HG03469 (cell line): ENCODE results near the gene VASN.

Experiments used
- ATAC-seq: cut with Tn5 transposase; IDR thresholded peaks from one replicate; pipeline ENCODE4 v1.9.1; 2021; ENCODE audit warnings: mild to moderate bottlenecking, moderate library complexity, moderate number of reproducible peaks; ENCODE audit not compliant: unreplicated experiment

VASN gene

DNA sequence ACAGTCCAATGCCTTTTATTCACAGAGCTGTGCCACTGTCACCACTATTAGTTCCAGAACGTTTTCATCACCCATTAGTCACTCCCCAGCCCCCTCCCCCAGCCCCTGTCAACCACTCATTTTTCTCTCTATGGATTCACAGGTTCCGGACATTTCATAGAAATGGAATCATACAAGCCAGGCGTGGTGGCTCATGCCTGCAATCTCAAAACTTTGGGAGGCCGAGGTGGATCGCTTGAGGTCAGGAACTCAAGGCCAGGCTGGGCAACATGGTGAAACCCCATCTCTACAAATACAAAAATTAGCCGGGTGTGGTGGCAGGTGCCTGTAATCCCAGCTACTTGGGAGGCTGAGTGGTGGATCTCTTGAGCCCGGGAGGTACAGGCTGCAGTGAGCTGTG lies 19.8 kb upstream of the VASN start:
- no peak for ATAC-seq

- no peak for ATAC-seq
Observed at GRCh38 chr16:4352843-4353242, 18.8 kb upstream of the VASN start.

DNA sequence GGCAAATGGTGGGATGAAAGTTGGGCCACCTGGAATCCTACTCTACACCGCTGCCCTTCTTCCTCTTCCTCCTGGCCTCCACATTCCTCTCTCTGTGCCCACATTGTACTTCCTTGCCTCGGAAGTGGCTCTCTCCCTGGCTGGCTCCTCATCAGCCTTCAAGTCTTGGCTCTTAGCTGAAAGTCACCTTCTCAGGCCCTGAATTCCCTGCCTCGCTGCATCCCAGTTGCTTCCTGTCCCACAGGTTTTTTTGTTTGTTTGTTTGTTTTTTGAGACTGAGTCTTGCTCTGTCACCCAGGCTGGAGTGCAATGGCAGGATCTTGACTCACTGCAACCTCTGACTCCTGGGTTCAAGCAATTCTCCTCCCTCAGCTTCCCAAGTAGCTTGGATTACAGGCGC lies 18.0 kb upstream of the VASN start:
- no peak for ATAC-seq

- ATAC-seq: no peak
Observed at GRCh38 chr16:4354512-4355409, 16.9 kb upstream of the VASN start.

- ATAC-seq: no peak
Observed at GRCh38 chr16:4356820-4357219, 14.8 kb upstream of the VASN start.

DNA sequence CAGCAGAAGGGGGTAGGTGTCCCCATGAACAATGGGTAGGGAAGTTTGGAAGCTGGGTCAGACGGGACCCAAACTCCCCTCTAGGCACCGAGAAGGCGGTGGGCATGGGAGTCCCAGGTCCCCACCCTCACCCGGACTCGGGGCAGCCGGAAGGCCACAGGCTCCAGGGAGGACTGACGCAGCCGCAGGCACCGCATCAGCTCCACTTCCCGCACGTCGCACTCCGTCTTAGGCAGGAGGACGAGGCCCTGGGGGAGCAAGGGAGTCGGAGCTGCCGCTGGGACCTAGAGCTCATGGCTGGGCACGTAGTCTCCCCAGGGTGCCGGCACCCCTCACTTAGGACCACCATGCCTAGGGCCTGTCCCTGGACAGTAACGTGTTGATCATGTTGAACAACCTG lies 13.4 kb upstream of the VASN start:
- no peak for ATAC-seq

DNA sequence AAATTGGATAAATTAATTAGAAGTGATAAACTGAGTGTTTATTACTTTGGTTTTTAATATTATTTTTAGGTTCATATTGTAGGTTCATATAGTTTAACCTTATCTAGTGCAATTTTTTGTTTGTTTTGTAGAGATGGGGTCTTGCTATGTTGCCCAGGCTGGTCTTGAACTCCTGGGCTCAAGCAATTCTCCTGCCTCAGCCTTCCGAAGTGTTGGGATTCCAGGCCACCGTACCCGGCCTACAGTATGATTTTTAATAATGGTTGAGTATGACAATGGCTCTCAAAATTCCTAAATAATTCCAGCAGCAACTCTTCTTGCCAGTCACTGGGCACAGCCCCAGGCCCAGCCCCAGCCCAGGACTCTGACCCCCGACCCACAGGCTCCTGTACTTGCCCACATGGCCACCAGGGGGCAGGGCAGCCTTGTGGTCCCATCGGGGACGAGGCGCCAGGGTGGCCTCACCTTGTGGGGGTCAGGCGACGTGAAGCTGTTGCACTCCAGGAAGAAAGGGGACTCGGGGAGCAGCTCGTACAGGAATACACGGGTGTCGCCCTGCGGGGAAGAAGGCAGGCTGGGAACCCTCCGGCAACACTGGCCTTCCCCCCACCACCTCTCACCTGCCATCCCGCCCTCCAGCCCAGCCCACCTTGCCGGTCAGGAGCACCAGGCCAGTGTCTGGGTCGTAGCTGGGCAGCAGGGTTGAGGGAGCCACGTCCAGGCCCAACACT lies 12.7 kb upstream of the VASN start:
- no peak for ATAC-seq

DNA sequence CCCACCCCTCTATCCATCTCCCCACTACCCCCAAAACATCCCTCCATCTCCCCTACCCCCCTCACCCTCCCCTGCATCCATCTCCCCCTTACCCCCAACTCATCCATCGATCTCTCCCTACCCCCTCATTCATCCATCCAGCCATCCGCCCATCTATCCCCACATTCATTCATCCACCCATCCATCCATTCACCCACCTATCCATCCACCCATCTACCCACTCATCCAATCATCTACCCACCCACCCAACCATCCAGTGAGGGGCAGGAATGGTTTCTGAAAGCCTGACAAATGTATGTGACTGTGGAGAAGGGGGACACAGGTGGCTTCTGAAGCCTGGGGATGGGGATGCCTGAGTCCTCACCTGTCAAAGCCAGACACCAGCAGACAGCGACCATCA lies 11.7 kb upstream of the VASN start:
- no peak for ATAC-seq

- ATAC-seq: no peak
Observed at GRCh38 chr16:4360538-4361021, 11.1 kb upstream of the VASN start.

GRCh38 chr16:4361033-4361943 lies 10.4 kb upstream of the VASN start:
- no peak for ATAC-seq

GRCh38 chr16:4361944-4362311 lies 9.7 kb upstream of the VASN start:
- ATAC-seq: no peak

GRCh38 chr16:4362476-4363135 lies 9.0 kb upstream of the VASN start:
- no peak for ATAC-seq

DNA sequence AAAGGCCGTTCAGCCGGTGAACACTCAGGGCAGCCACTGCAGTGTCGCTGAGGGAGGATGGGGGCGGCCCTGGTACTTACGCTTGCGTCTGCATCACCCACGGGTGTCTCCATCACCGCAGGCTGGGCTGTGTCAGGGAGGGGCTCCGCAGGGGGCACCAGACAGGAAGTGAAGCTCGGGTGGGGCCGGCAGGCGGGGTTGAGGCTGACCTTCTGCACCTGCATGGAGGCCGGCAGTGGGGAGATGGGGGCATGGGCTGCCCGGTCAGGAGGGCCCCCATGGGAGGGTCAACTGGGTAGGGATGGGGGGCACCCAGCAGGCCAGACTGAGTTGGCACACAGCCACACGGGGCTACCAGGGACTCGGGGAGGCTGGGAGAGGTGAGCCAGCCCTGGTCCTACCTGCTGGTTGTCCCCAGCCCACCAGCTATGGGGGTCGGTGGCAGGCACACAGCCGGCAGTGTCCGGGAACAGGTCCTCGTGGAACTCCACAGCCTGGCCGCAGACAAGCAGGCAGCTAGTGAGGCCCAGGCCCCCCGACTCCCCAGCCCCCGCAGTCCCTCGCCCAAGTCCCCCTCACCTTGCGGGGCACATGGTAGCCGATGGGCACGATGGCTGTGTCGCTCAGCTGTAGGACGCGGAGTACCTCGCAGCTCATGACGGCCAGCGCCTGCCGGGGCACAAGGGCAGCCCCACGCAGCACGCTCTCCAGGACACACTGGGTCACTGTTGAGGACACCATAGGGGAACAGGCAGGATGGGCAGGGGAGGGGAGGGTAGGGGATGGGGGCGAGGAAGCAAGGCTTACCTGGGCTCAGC lies 7.2 kb upstream of the VASN start:
- ATAC-seq: no peak

- ATAC-seq: peak; percentile 46
Observed at GRCh38 chr16:4365014-4365406, 6.6 kb upstream of the VASN start.

- ATAC-seq: no peak
Observed at GRCh38 chr16:4365615-4366014, 6.0 kb upstream of the VASN start.

DNA sequence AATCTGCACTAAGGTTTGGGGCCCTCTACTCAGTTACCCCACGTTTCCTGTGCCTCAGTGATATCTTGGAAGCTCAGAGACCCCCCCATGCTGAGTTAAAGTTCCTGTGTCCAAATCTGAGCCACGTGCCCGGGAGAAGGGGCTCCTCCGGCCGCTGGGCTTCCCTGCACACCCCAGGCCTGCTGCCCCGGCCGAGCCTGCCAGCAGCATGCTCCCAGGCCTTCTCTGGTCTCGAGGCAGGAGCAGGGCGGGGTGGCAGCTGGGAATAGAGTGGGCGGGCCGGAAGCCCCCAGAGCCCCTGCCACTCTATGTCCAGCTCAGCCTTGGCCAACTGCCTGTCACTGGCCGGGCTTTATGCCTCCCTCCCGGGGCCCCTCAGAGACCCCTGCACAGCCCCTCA lies 5.6 kb upstream of the VASN start:
- no peak for ATAC-seq

DNA sequence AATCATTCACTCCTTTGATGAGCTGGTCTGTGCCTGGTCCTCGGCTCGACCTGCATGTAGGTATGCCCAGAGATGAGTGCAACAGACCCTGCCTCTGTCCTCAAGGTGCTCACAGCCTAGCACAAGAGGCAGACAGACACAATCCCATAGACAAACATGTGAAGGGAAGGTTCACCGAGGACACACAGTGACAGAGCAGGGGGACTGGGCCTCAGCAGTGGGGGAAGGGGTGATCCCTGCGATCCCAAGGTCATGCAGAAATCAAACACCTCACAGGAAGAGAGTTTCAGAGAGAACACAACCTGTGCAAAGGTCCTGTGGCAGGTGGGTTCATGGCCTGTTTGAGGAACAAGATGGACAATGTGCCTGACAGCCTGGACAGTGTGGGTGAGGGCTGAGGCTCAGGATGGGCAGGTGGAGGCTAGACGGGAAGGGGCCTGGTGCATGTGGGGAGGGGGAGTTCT lies 4.2 kb upstream of the VASN start:
- no peak for ATAC-seq

- no peak for ATAC-seq
Observed at GRCh38 chr16:4369007-4369733, 2.5 kb upstream of the VASN start.

GRCh38 chr16:4370151-4370550 lies 1.5 kb upstream of the VASN start:
- no peak for ATAC-seq
